HG03342 (cell line): Measurements from ENCODE around the gene SCYGR1.
"Not testable (repeated sequence)": the region's sequence is repeated elsewhere in the genome, so short reads cannot be mapped to it uniquely, and the experiment has no call there.

Experiments
- ATAC-seq: cut with Tn5 transposase; IDR thresholded peaks from one replicate; pipeline ENCODE4 v1.9.1; 2021; ENCODE audit warnings: mild to moderate bottlenecking, moderate library complexity; ENCODE audit not compliant: unreplicated experiment

The SCYGR1 gene

GRCh38 chr2:227374158-227374557 is 13.6 kb downstream of the SCYGR1 start:
- no peak for ATAC-seq

- no peak for ATAC-seq
Measured at GRCh38 chr2:227373389-227373788, 14.4 kb downstream of the SCYGR1 start.

- ATAC-seq: no peak
Measured at GRCh38 chr2:227370791-227371312, 16.9 kb downstream of the SCYGR1 start.

GRCh38 chr2:227370092-227370491 is 17.7 kb downstream of the SCYGR1 start:
- ATAC-seq: no peak

GRCh38 chr2:227368574-227368973 is 19.2 kb downstream of the SCYGR1 start:
- ATAC-seq: no peak

- no peak for ATAC-seq
Measured at GRCh38 chr2:227367427-227367795, 20.3 kb downstream of the SCYGR1 start.

GRCh38 chr2:227366769-227367426 is 20.9 kb downstream of the SCYGR1 start:
- no peak for ATAC-seq

GRCh38 chr2:227365833-227366232 is 21.9 kb downstream of the SCYGR1 start:
- no peak for ATAC-seq

- not testable (repeated sequence) for ATAC-seq
Measured at GRCh38 chr2:227364585-227365263, 23.0 kb downstream of the SCYGR1 start.

- no peak for ATAC-seq
Measured at GRCh38 chr2:227363756-227364155, 24.0 kb downstream of the SCYGR1 start.

- no peak for ATAC-seq
Measured at GRCh38 chr2:227360351-227360750, 27.4 kb downstream of the SCYGR1 start.

- ATAC-seq: peak; percentile 71
Measured at GRCh38 chr2:227351639-227352038, 36.1 kb downstream of the SCYGR1 start.

- no peak for ATAC-seq
Measured at GRCh38 chr2:227349989-227350612, 37.6 kb downstream of the SCYGR1 start.

- no peak for ATAC-seq
Measured at GRCh38 chr2:227348324-227348723, 39.4 kb downstream of the SCYGR1 start.

- no peak for ATAC-seq
Measured at GRCh38 chr2:227347117-227347516, 40.6 kb downstream of the SCYGR1 start.

GRCh38 chr2:227344231-227344630 is 43.5 kb downstream of the SCYGR1 start:
- no peak for ATAC-seq

GRCh38 chr2:227341553-227341952 is 46.2 kb downstream of the SCYGR1 start:
- ATAC-seq: no peak

GRCh38 chr2:227340106-227340505 is 47.6 kb downstream of the SCYGR1 start:
- ATAC-seq: no peak

- no peak for ATAC-seq
Measured at GRCh38 chr2:227339098-227339599, 48.6 kb downstream of the SCYGR1 start.
